ENCODE results near the gene C5orf63.
A peak's percentile ranks its signal among the peaks of the same experiment; 100 is the strongest.

The C5orf63 gene

DNA sequence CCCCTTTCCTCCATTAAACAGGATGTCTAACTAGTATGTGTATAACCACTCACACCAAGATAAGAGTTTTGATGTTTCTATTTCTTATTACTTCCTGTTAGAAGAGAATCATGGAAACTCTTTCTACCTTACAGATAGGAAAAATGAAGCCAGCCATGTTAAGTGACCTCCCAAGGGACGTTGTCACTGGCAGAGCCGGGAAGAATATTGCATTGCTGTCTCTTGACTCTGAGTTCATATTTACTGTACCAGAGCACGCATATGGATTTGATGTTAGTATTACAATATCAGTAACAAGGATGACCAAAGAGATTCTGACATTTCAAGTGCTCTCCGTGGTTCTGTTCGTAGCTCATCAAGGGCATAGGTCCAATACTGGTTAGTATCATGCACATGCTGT is 12.5 kb upstream of the C5orf63 start:
- FAIRE-seq (no peak), DNase-seq (ENCODE audit: insufficient read length, low spot score) (no peak)
- TF ChIP-seq POLR2A (IDR thresholded peaks at IDR 0.05; ENCODE audit: low read depth, low read length) = no peak

DNA sequence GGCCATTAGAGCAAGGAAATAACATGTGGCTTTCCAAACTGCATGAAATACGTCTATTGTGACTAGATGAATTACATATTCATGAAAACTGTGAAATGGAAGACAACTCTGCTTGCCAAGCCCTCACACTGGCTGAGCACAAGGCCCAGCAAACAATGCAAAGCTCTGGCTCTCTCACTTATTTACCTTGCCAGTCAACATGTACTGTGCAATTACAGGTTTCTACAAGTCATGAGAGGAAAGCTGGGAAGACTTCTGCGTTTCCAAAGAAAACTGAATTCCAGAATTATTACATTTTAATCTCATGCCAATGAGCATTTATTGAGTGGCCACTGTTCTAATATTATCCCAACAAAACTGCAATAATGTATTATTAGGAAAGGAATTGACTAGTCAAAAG is 12.1 kb upstream of the C5orf63 start:
- DNase-seq (ENCODE audit: insufficient read length, low spot score) (no peak), FAIRE-seq (no peak)
- TF ChIP-seq POLR2A (IDR thresholded peaks at IDR 0.05; ENCODE audit: low read depth, low read length) = no peak

DNA sequence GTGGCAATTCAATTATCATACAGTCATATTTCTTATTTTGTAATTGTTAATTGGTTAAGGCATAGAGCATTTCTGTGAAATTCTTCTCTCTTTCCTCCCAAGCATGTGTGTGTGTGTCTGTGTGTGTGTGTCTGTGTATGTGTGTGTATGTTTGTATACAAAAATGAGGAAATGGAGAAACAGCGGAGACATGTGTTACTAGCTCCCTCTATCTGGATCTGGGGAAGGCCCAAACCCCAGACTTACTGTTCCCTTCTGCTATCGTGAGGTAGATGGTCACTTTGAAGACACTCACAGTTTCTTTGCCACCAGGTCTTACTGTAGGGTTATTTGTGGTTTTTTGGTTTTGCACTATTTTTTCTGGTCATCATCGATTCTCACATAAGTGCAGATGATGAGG is 11.4 kb upstream of the C5orf63 start:
- FAIRE-seq (no peak), DNase-seq (ENCODE audit: insufficient read length, low spot score) (no peak)
- TF ChIP-seq POLR2A (IDR thresholded peaks at IDR 0.05; ENCODE audit: low read depth, low read length) = no peak

DNA sequence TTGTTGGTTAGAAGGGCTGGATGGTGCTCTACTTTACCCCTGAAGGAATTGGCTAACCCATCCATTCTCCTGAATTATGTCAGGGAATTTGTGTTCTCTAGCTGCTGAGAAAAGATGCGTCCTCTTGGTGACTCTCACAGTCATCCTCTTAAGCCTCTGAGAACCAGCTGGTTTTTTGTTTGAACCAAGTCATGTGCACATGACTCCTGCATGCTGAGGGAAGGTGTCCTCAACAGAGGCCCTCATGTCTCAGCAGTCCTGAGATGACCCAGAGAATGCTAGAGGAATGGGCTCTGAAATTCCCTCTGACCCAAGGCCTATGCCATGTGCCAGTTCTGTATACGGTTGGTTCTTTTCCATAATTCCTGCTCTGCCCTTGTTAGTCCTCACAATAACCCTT is 10.4 kb upstream of the C5orf63 start:
- no peak for TF ChIP-seq POLR2A (IDR thresholded peaks at IDR 0.05; ENCODE audit: low read depth, low read length)
- FAIRE-seq = no peak
- no peak for DNase-seq (ENCODE audit: insufficient read length, low spot score)

DNA sequence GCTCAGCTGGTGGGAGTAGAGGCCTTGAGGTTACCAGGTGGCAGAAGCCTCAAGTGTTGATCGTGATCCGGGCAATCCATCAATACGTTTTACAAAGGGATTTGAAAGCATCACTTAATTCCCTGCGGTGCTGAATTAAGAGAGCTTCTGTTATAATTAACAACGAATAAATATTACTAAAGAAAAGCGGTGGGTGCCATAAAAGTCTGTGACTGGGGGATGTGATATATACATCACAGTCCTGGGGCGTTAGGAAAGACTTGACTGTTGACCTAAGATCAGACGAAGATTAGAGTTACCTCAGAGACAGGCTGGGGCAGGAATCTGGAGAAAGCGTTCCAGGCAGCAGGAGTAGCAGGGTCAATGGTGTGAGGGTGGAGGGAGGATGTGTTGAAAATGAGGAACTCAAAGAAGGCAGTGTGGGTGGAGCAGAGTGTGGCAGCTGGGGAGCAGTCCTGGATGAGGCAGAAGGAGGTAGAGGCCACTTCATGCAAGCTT is 6.7 kb upstream of the C5orf63 start:
- no peak for DNase-seq (ENCODE audit: insufficient read length, low spot score)
- FAIRE-seq = no peak

DNA sequence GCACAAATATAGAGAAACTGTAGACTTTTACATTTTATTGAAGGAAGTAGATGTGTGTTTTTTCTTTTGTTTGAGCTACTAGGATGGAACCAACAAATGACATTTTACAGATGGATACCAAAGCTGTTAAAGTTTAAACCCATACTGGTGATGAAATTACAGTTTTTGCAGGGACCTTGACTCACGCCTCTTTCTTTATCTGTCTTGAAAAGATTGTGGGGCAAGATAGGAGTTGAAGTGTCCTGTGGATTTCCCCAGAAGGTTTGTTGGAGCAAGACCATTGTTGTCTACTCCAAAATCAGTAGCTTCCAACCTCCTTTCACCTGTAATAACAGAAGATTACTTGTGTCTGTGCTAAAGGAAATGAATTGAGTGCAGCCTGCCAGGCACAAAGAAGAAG is 4.1 kb upstream of the C5orf63 start:
- DNase-seq (ENCODE audit: insufficient read length, low spot score) (no peak), FAIRE-seq (no peak)
- no peak for TF ChIP-seq POLR2A (IDR thresholded peaks at IDR 0.05; ENCODE audit: low read depth, low read length)

More for the DNA sequence above, 6.7 kb upstream of the C5orf63 start:
- TF ChIP-seq POLR2A (IDR thresholded peaks at IDR 0.05; ENCODE audit: low read depth, low read length) = no peak

DNA sequence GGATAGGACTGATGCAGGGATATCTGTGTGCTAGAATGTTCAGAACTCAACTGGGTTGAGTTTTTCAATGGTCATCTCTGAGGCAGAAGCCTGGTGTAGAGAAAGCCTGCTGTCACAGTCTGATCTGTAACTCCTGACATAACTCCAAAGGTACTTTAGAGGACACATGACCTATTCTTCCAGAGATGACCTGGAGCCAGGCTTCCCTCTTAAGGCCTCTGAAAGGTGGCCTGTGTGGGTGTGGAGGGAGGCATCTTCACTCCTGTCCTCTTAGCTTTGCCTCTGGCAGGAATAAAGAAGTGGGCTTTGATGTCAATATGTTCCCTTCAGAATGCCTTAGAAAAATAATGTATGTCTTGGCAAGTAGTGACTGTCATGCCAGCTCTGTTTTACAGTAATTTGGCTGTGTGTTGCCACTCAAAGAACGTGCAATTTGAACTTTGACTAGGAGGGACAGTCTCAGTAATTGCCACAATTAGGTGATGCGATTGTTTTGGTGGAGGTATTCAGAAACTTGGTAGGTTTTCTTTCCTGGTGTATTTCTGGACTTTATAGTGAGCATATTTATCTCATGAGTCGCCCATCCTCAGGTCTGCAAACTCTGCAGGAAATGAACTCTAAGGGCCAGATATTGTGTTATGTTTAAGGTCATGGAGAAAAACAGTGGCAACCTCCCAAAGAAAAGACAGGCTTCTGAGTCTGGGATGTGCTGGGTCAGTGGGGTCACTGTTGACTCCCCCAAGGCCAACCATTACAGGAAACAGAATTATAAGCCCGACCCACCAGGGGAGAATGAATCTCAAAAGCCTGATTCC is 3.2 kb upstream of the C5orf63 start:
- TF ChIP-seq POLR2A (IDR thresholded peaks at IDR 0.05; ENCODE audit: low read depth, low read length) = no peak
- FAIRE-seq (peak; percentile 60), DNase-seq (ENCODE audit: insufficient read length, low spot score) (peak; percentile 35)

DNA sequence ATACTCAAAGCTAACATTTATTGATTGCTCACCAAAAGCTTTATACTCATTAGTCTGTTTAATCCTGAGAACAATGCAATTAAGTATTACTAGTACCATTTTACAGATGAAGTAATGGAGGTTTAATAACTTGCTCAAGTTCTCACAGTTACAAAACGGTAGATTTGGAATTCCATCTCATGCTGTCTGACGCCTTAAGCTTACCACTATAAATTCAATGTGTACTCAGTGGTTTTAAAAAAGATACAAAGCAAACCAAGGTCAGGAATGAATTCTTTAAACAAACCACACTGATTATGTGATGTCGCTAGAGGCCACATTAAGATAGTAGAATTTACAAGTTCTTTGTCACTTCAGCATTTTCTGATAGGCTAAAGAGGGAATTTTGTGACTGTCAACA is 1.2 kb upstream of the C5orf63 start:
- DNase-seq (ENCODE audit: insufficient read length, low spot score) = no peak
- TF ChIP-seq POLR2A (IDR thresholded peaks at IDR 0.05; ENCODE audit: low read depth, low read length) = no peak
- no peak for FAIRE-seq

DNA sequence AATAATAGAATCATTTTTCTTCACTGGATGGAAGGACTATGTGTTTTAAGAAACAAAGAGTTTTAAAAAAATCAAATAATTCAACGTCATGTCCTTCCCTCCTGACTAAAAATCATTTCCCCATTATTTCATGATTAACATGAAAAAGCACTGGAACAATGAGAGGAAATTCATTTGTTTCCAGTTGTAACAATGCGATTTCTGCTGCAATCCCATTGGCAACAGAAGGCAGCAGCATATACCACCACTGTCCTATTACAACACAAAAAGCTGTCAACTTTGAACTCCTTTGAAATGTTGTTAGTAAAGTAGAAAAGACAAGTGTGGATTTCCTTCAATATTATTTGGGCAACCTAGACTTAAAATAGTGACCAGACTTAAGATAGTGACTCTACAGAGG is 3.1 kb downstream of the C5orf63 start:
- no peak for DNase-seq (ENCODE audit: insufficient read length, low spot score)
- TF ChIP-seq POLR2A (IDR thresholded peaks at IDR 0.05; ENCODE audit: low read depth, low read length) = no peak
- FAIRE-seq = no peak

DNA sequence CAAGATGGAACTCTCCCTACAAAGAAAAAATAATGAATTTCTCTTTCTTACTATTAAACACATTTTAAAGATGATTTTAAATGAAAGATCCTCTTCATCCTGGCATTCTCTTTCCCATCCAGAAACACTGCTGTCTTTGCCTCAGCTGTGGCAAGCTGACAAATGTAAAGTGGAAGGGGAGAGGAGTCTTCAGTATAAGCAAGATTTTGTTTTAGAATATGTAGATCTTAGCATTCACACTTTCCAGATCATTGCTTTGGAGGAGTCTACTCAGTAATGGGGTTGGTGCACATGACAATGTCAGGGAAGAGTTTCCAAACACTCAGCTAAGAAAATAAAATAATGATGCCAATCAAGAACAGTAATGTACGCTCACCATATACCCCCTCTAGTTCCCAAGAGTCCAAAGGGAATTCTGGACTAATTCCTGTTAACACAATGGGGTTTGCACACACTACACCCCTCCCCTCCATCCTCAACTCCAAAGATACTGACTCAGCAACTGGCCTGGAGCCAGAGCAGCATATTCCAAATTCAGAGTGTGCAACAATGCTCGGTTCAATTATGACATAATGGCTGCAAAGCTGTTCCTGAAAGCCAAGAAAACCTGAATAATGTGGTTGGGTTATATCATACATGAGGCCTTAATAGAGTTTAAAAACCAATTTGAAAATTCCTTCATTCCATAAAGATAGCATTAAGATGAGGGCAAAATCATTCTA is 4.6 kb downstream of the C5orf63 start:
- TF ChIP-seq POLR2A (IDR thresholded peaks at IDR 0.05; ENCODE audit: low read depth, low read length) = no peak
- DNase-seq (ENCODE audit: insufficient read length, low spot score) (no peak), FAIRE-seq (peak; percentile 58)

DNA sequence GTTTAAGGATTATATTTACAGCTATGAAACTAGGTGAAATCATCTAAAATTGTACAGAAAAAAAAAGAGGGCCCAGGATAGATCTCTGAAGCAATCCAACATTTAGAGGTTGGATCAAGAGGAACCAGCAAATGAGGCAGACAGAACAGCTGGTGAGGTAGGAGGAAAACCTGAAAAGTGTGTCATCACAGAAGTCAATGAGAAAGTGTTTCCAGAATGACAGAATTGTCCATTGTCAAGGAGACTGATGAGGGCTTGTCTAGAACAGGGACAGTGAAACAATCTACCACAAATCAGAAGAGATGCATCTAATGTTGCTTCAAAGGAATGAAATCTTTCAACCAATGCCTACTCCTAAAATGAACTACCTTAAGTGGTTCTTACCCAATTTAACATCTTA is 6.6 kb downstream of the C5orf63 start:
- DNase-seq (ENCODE audit: insufficient read length, low spot score) (no peak), FAIRE-seq (no peak)

DNA sequence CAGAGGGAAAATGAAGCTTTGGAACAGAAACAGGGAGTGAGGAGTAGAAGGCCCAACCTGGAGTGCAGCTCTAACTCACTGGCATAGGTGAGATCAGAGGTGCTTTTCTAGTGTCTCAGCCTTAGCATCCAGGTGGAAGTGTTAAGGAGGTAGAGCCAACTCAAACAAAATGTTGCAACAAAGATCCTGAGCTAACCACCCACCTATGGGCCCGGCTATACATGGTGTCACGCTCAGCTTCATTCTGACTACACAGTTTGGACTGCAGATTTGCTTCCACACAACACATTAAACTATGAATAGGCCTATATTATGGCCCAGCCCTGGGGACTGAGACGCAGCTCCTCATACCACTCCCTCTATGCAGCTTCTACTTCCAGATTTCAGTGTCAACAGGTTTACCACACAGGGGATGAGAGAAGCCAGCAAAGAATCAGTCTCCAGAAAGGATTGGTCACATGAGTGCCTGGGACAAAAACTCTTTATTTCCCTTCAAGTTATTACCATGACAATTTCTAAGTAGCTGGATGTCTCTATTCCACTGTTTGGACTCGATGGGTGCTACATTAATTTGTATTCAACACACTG is 9.0 kb downstream of the C5orf63 start:
- FAIRE-seq = no peak
- no peak for DNase-seq (ENCODE audit: insufficient read length, low spot score)
- TF ChIP-seq POLR2A (IDR thresholded peaks at IDR 0.05; ENCODE audit: low read depth, low read length) = no peak

More for the DNA sequence above, 6.6 kb downstream of the C5orf63 start:
- no peak for TF ChIP-seq POLR2A (IDR thresholded peaks at IDR 0.05; ENCODE audit: low read depth, low read length)

DNA sequence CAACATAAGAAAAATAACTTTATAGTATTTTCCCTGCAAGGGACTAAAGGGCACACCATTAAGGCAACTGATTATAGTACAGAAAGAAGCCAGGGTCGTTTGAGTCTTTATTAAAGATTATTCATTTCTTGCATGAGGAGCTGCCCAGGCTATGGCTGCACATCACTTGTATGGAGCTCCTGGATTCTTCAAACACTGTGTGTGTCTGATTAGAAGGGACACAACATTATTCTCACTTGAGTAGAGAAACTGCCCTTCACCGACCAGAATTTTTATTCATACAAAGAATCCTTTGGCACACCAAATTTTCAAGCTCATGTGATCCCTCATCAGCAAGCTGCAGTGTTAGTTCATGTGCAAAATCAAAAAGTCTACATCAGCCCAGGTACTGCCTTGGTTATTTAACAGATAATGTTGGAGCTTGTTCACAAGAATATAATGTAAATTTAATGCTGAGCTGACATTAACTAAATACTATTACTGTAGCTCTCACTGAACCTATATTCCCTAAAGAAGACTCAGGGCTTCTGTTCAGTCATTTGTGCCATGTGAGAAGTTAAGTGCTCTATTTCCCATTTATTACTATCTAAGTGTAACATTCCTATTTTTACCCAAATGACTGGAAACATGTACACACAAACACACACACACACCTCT is 9.9 kb downstream of the C5orf63 start:
- TF ChIP-seq POLR2A (IDR thresholded peaks at IDR 0.05; ENCODE audit: low read depth, low read length) = no peak
- no peak for FAIRE-seq

DNA sequence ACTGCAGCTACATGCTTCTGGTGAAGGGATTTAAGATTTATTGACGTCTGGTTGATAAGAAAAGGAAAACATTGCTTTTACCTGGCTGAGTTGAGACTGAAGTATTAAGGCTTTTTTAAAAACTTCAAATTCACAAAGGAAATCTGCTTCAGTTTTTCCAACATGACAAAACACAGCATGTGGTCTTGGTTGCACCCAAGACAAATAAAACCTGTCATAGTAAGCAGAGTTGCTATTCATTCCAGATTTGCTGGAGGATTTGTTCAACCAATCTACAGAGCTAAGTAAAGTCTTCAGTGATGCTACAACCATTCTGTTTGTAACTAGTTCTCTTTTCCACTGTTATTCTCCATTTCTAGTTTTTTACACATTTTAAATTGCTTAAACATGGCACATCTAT is 11.3 kb downstream of the C5orf63 start:
- DNase-seq (ENCODE audit: insufficient read length, low spot score) (no peak), FAIRE-seq (no peak)
- TF ChIP-seq POLR2A (IDR thresholded peaks at IDR 0.05; ENCODE audit: low read depth, low read length) = no peak

More for the DNA sequence above, 9.9 kb downstream of the C5orf63 start:
- DNase-seq (ENCODE audit: insufficient read length, low spot score) = no peak
